Thyroid gland (tissue), 4 donors: Measurements from ENCODE around the gene PLAU.

ENCODE experiments used
- POLR2A ChIP-seq, 2 donors: fragments of 450-650 bp; IDR thresholded peaks; one replicate each; pipeline ENCODE4 v1.6.1; 2017; ENCODE audit warnings: antibody characterized with exemption in 2 of 2, mild to moderate bottlenecking in 2 of 2, moderate library complexity in 1 of 2
- TF ChIP-seq, protein P1 (sequence below), 6 experiments: fragments of 200-600 bp in 3 of 6; fragments of 450-650 bp in 3 of 6; sonication (generic) in 3 of 6; IDR thresholded peaks; one replicate each; pipeline ENCODE4 v1.5.1; 2016 to 2019; ENCODE audit warnings: antibody characterized with exemption in 6 of 6, mild to moderate bottlenecking in 2 of 6, inconsistent platforms in 1 of 6, moderate library complexity in 1 of 6

DNA sequence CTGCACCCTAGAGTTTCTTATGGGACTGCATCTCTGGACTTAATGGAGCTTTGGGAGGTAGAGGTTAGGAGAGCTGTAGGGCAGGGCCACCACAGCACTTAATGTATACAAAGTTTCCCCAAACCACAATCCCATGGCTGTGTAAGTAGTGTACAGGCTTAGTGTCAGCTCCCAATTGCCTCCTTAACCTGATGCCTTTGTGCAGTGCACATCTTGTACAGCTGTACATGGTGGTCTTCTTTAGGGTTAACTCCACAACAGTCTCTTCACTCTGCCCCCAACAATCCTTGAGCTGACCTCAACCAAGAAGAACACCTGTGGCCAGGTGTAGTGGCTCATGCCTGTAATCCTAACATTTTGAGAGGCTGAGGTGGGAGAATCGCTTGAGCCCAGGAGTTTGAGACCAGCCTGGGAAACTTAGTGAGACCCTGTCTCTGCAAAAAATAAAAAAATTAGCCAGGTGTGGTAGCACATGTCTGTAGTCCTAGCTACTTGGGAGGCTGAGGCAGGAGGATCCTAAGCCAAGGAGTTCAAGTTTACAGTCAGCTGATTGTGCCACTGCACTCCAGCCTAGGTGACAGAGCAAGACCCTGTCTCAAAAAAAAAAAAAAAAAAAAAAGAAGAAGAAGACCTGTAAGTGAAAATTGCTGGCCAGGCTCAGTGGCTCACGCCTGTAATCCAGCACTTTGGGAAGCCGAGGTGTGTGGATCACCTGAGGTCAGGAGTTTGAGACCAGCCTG is 6.8 kb downstream of the PLAU start:
- TF ChIP-seq POLR2A (IDR thresholded peaks at IDR 0.05), result no peak
- TF ChIP-seq, protein P1, sequence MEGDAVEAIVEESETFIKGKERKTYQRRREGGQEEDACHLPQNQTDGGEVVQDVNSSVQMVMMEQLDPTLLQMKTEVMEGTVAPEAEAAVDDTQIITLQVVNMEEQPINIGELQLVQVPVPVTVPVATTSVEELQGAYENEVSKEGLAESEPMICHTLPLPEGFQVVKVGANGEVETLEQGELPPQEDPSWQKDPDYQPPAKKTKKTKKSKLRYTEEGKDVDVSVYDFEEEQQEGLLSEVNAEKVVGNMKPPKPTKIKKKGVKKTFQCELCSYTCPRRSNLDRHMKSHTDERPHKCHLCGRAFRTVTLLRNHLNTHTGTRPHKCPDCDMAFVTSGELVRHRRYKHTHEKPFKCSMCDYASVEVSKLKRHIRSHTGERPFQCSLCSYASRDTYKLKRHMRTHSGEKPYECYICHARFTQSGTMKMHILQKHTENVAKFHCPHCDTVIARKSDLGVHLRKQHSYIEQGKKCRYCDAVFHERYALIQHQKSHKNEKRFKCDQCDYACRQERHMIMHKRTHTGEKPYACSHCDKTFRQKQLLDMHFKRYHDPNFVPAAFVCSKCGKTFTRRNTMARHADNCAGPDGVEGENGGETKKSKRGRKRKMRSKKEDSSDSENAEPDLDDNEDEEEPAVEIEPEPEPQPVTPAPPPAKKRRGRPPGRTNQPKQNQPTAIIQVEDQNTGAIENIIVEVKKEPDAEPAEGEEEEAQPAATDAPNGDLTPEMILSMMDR (IDR thresholded peaks at IDR 0.05), result no peak
